ENCODE measurements around the gene PARP16.

GRCh38 chr15:65335278-65336055, 48.8 kb upstream of the PARP16 start:
- TF ChIP-seq GATA3 (IDR thresholded peaks at IDR 0.05; ENCODE audit: low read depth, low read length), result no peak
- TF ChIP-seq GATA2 (IDR thresholded peaks at IDR 0.05; ENCODE audit: low read depth, low read length), result no peak
